ENCODE measurements around the gene SLC16A13.

SLC16A13 gene

DNA sequence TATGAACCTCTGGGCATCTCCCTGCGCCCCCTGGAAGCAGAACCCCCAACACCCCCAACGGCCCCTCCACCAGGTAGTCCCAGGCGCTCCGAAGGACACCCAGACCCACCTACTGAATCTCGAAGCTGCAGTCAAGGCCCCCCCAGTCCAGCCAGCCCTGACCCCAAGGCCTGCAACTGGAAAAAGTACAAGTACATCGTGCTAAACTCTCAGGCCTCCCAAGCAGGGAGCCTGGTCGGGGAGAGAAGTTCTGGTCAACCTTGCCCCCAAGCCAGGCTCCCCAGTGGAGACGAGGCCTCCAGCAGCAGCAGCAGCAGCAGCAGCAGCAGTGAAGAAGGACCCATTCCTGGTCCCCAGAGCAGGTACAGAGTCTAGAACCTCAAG, 11.4 kb upstream of the SLC16A13 start:
- DNase-seq (ENCODE audit: insufficient read length, low spot score) (no peak), FAIRE-seq (no peak)
- TF ChIP-seq POLR2AphosphoS5 (IDR thresholded peaks at IDR 0.05; ENCODE audit: low read depth, low read length) (no peak), POU2F2 (IDR thresholded peaks at IDR 0.05; ENCODE audit: low read depth, low read length) (no peak), SPI1 (IDR thresholded peaks at IDR 0.05; ENCODE audit: low read depth, low read length) (no peak), POLR2A (IDR thresholded peaks at IDR 0.05; ENCODE audit: low read depth, low read length) (no peak), PAX5 (IDR thresholded peaks at IDR 0.05; ENCODE audit: insufficient read depth, low read length, severe bottlenecking) (no peak), TAF1 (IDR thresholded peaks at IDR 0.05; ENCODE audit: low read depth, low read length) (no peak)

DNA sequence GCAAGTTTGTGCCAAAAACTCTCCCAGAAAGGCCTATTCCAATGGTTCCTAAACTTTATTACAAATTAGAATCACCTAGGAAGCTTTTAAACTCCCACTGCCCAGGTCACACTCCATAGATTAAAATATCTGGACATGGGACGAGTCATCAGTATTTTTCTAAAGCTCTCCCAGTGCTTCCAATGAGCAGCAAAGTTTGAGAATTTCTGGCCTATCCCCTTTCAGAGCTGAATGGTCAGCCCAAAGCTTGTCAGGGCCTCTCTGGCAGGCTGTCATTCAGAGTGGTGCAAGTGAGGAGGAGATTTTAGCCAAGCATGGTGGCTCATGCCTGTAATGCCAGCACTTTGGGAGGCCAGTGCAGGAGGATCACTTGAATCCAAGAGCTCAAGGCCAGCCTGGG, 10.6 kb upstream of the SLC16A13 start:
- DNase-seq (ENCODE audit: insufficient read length, low spot score) (no peak), FAIRE-seq (no peak)
- no peak for TF ChIP-seq POLR2A (IDR thresholded peaks at IDR 0.05; ENCODE audit: low read depth, low read length)
- no peak for TF ChIP-seq TAF1 (IDR thresholded peaks at IDR 0.05; ENCODE audit: low read depth, low read length)
- TF ChIP-seq SPI1 (IDR thresholded peaks at IDR 0.05; ENCODE audit: low read depth, low read length), result no peak
- TF ChIP-seq POLR2AphosphoS5 (IDR thresholded peaks at IDR 0.05; ENCODE audit: low read depth, low read length), result no peak
- TF ChIP-seq POU2F2 (IDR thresholded peaks at IDR 0.05; ENCODE audit: low read depth, low read length), result no peak
- TF ChIP-seq PAX5 (IDR thresholded peaks at IDR 0.05; ENCODE audit: insufficient read depth, low read length, severe bottlenecking), result no peak

DNA sequence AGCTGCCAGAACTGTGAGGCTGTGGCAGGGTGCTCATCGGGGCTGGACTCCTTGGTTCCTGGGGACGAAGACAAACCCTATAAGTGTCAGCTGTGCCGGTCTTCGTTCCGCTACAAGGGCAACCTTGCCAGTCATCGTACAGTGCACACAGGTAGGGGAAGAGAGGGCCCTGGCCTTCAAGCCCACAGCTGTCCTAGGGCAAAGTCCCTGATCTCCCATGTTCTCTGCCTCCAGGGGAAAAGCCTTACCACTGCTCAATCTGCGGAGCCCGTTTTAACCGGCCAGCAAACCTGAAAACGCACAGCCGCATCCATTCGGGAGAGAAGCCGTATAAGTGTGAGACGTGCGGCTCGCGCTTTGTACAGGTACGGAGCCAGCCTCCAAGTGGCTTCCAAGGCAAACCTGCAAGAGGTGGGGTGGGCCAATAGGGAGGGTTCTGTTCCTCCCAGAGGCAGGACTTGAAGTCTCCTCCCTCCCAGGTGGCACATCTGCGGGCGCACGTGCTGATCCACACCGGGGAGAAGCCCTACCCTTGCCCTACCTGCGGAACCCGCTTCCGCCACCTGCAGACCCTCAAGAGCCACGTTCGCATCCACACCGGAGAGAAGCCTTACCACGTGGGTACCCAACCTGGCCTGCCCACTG, 9.2 kb upstream of the SLC16A13 start:
- TF ChIP-seq POU2F2 (IDR thresholded peaks at IDR 0.05; ENCODE audit: low read depth, low read length) (no peak), PAX5 (IDR thresholded peaks at IDR 0.05; ENCODE audit: insufficient read depth, low read length, severe bottlenecking) (no peak), TAF1 (IDR thresholded peaks at IDR 0.05; ENCODE audit: low read depth, low read length) (no peak), SPI1 (IDR thresholded peaks at IDR 0.05; ENCODE audit: low read depth, low read length) (no peak), POLR2AphosphoS5 (IDR thresholded peaks at IDR 0.05; ENCODE audit: low read depth, low read length) (no peak), POLR2A (IDR thresholded peaks at IDR 0.05; ENCODE audit: low read depth, low read length) (no peak)
- no peak for FAIRE-seq
- no peak for DNase-seq (ENCODE audit: insufficient read length, low spot score)

DNA sequence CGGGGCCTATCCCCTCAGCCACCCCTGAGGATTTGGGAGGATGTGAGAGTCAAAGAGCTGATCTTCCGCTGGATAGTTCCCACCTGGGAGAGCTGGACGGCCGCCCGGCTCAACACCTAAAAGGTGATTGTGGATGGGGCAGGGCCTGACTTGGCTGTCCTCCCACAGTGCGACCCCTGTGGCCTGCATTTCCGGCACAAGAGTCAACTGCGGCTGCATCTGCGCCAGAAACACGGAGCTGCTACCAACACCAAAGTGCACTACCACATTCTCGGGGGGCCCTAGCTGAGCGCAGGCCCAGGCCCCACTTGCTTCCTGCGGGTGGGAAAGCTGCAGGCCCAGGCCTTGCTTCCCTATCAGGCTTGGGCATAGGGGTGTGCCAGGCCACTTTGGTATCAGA, 8.5 kb upstream of the SLC16A13 start:
- FAIRE-seq (no peak), DNase-seq (ENCODE audit: insufficient read length, low spot score) (no peak)
- no peak for TF ChIP-seq POLR2AphosphoS5 (IDR thresholded peaks at IDR 0.05; ENCODE audit: low read depth, low read length)
- TF ChIP-seq POU2F2 (IDR thresholded peaks at IDR 0.05; ENCODE audit: low read depth, low read length), result no peak
- TF ChIP-seq POLR2A (IDR thresholded peaks at IDR 0.05; ENCODE audit: low read depth, low read length), result no peak
- no peak for TF ChIP-seq PAX5 (IDR thresholded peaks at IDR 0.05; ENCODE audit: insufficient read depth, low read length, severe bottlenecking)

DNA sequence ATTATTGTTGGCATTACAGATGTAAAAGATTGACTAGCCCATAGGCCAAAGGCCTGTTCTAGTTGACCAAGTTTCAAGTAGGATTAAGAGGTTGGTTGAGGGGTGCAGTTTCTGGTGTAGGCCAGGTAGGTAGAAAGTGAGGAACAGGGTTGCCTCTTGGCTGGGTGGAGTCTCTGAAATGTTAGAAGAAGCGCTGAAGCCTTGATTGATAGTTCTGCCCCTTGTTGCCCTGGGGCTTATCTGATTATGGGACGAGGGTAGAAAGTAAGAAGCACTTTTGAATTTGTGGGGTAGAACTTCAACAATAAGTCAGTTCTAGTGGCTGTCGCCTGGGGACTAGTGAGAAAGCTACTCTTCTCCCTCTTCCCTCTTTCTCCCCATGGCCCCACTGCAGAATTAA, 6.7 kb upstream of the SLC16A13 start:
- TF ChIP-seq PAX5 (IDR thresholded peaks at IDR 0.05; ENCODE audit: insufficient read depth, low read length, severe bottlenecking) (no peak), SPI1 (IDR thresholded peaks at IDR 0.05; ENCODE audit: low read depth, low read length) (no peak), POLR2A (IDR thresholded peaks at IDR 0.05; ENCODE audit: low read depth, low read length) (no peak), TAF1 (IDR thresholded peaks at IDR 0.05; ENCODE audit: low read depth, low read length) (no peak), POLR2AphosphoS5 (IDR thresholded peaks at IDR 0.05; ENCODE audit: low read depth, low read length) (no peak), POU2F2 (IDR thresholded peaks at IDR 0.05; ENCODE audit: low read depth, low read length) (no peak)
- no peak for FAIRE-seq
- DNase-seq (ENCODE audit: insufficient read length, low spot score), result no peak

DNA sequence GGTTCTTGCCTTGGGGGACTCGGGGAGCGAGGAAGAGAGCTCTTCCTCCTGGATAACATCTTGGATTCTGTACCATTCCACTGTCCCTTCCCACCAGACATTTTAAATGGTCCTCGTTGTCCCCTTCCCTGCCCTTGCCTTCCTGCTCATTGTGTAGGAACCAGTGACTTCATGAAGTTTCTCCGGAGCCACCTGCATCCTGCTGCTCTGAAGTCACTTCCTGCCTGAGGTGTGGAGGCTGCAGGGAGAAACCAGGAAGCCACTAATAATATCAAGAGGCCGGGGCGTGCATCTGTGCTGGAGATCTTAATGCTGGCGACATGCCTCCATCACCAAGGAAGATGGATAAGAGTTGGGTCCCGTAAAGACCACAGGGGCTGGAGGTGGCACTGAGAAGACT, 6.2 kb upstream of the SLC16A13 start:
- FAIRE-seq (no peak), DNase-seq (ENCODE audit: insufficient read length, low spot score) (no peak)

DNA sequence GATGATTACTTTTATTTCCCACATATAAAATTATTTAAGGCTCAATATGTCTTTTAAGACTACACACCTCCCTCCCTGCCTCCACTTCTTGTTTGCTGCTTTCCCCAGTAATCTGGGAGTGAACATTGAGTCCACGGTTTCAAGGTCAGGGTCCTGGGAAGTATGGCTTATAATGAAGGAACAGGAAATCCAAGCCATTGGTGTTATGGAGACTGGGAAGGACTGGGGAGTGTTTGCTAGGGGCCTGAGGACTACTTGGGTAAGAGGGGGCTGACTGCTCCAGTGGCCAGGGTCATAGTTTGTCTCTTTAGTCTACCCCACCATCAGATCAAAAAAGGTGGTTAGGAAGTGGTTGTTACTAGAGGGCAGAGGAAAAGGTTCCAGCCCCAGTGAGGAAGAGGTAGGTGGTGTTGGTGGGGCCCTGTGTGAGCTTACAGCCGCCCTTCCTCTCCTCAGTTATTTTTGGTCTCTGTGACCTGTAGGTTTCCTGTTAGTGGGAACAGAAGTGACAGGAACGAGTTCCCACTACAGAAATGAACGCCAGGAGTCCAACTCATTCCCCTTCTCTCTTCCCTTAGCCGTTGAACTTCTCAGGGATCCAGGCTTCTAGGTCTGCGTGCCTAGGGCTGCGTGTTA, 742 bp upstream of the SLC16A13 start:
- FAIRE-seq, result no peak
- TF ChIP-seq PAX5 (IDR thresholded peaks at IDR 0.05; ENCODE audit: insufficient read depth, low read length, severe bottlenecking) (no peak), SPI1 (IDR thresholded peaks at IDR 0.05; ENCODE audit: low read depth, low read length) (peak; percentile 24; the same call in 1 of the 2 replicates)
- no peak for DNase-seq (ENCODE audit: insufficient read length, low spot score)

More for the DNA sequence above, 6.2 kb upstream of the SLC16A13 start:
- no peak for TF ChIP-seq POLR2A (IDR thresholded peaks at IDR 0.05; ENCODE audit: low read depth, low read length)
- TF ChIP-seq POU2F2 (IDR thresholded peaks at IDR 0.05; ENCODE audit: low read depth, low read length), result no peak
- no peak for TF ChIP-seq POLR2AphosphoS5 (IDR thresholded peaks at IDR 0.05; ENCODE audit: low read depth, low read length)
- no peak for TF ChIP-seq TAF1 (IDR thresholded peaks at IDR 0.05; ENCODE audit: low read depth, low read length)
- no peak for TF ChIP-seq PAX5 (IDR thresholded peaks at IDR 0.05; ENCODE audit: insufficient read depth, low read length, severe bottlenecking)
- TF ChIP-seq SPI1 (IDR thresholded peaks at IDR 0.05; ENCODE audit: low read depth, low read length), result no peak

DNA sequence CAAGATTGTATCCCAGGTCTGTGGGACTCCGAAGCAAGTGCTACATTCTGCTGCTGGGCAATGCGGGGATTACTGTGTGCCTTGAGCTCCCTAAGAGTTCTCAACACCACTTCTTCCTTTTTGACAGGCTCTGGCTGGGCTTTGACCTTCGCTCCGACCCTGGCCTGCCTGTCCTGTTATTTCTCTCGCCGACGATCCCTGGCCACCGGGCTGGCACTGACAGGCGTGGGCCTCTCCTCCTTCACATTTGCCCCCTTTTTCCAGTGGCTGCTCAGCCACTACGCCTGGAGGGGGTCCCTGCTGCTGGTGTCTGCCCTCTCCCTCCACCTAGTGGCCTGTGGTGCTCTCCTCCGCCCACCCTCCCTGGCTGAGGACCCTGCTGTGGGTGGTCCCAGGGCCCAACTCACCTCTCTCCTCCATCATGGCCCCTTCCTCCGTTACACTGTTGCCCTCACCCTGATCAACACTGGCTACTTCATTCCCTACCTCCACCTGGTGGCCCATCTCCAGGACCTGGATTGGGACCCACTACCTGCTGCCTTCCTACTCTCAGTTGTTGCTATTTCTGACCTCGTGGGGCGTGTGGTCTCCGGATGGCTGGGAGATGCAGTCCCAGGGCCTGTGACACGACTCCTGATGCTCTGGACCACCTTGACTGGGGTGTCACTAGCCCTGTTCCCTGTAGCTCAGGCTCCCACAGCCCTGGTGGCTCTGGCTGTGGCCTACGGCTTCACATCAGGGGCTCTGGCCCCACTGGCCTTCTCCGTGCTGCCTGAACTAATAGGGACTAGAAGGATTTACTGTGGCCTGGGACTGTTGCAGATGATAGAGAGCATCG, 2.4 kb downstream of the SLC16A13 start:
- TF ChIP-seq POLR2A (IDR thresholded peaks at IDR 0.05; ENCODE audit: low read depth, low read length) (no peak), SPI1 (IDR thresholded peaks at IDR 0.05; ENCODE audit: low read depth, low read length) (no peak), TAF1 (IDR thresholded peaks at IDR 0.05; ENCODE audit: low read depth, low read length) (no peak), POU2F2 (IDR thresholded peaks at IDR 0.05; ENCODE audit: low read depth, low read length) (no peak), POLR2AphosphoS5 (IDR thresholded peaks at IDR 0.05; ENCODE audit: low read depth, low read length) (no peak), PAX5 (IDR thresholded peaks at IDR 0.05; ENCODE audit: insufficient read depth, low read length, severe bottlenecking) (no peak)
- no peak for FAIRE-seq
- DNase-seq (ENCODE audit: insufficient read length, low spot score), result no peak

DNA sequence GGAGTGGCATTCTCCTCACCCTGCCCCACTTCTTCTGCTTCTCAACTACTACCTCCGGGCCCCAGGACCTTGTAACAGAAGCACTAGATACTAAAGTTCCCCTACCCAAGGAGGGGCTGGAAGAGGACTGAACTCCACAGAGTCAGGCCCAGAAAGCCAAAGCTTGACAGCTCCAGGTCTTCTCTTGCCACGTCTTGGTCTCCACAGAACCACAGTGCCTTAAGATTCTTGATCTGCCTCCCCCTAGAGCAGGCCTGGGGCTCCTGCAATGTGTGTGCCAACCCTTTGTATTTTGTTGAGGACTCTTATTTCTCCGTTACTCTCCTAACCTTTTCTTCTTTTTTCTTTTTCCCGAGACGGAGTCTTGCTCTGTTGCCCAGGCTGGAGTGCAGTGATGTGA, 4.0 kb downstream of the SLC16A13 start:
- DNase-seq (ENCODE audit: insufficient read length, low spot score), result no peak
- no peak for TF ChIP-seq TAF1 (IDR thresholded peaks at IDR 0.05; ENCODE audit: low read depth, low read length)
- FAIRE-seq, result no peak

Measured in GM12891 (cell line).